Type B pancreatic cell (in vitro differentiated cells): ENCODE data around the gene CEP95. TPM values are rescaled to one million over a fixed set of nuclear protein-coding genes. Genes with fewer than 3 reads are reported as not detected.
"Not testable (repeated sequence)": the region's sequence is repeated elsewhere in the genome, so short reads cannot be mapped to it uniquely, and the experiment has no call there.

Experiments used
- DNase-seq: peaks from one replicate; pipeline ENCODE4 v3.0.0; 2021; ENCODE audit warnings: mixed read lengths; ENCODE audit not compliant: unreplicated experiment; ENCODE audit errors: extremely low spot score
- H3K27ac Mint-ChIP-seq: 2 replicates; pipeline ENCODE4 v1.8.0; 2021; ENCODE audit warnings: mild to moderate bottlenecking, mixed read lengths
- H3K27me3 Mint-ChIP-seq: 2 replicates; pipeline ENCODE4 v1.8.0; 2021; ENCODE audit warnings: mixed read lengths
- H3K36me3 Mint-ChIP-seq: 2 replicates; pipeline ENCODE4 v1.8.0; 2021; ENCODE audit warnings: mixed read lengths
- H3K4me1 Mint-ChIP-seq: one replicate; pipeline ENCODE4 v1.8.0; 2021; ENCODE audit warnings: mixed read lengths; ENCODE audit not compliant: unreplicated experiment
- H3K4me3 Mint-ChIP-seq: 2 replicates; pipeline ENCODE4 v1.8.0; 2021; ENCODE audit warnings: mild to moderate bottlenecking, mixed read lengths
- H3K9me3 Mint-ChIP-seq: 2 replicates; pipeline ENCODE4 v1.8.0; 2021; ENCODE audit warnings: mixed read lengths
- total RNA-seq: library from RNA; stranded (reverse); gene quantifications from 2 replicates; pipeline ENCODE4 v1.2.1, GENCODE V29; 2021; ENCODE audit warnings: low replicate concordance
- TF ChIP-seq, protein P1 (sequence below): fragments of 200-600 bp; sonication (generic); conservative IDR thresholded peaks from 2 replicates; pipeline ENCODE4 v1.5.0; 2021; ENCODE audit warnings: antibody characterized with exemption, mild to moderate bottlenecking

Gene CEP95
- total RNA-seq, 1 donor from 2014 or later, result 76.2 TPM

GRCh38 chr17:64461788-64462187 lies 45.0 kb upstream of the CEP95 start:
- H3K4me1 Mint-ChIP-seq, result no peaks in the 10 kb centered on the region
- no peaks in the 10 kb centered on the region for H3K36me3 Mint-ChIP-seq
- TF ChIP-seq, protein P1, sequence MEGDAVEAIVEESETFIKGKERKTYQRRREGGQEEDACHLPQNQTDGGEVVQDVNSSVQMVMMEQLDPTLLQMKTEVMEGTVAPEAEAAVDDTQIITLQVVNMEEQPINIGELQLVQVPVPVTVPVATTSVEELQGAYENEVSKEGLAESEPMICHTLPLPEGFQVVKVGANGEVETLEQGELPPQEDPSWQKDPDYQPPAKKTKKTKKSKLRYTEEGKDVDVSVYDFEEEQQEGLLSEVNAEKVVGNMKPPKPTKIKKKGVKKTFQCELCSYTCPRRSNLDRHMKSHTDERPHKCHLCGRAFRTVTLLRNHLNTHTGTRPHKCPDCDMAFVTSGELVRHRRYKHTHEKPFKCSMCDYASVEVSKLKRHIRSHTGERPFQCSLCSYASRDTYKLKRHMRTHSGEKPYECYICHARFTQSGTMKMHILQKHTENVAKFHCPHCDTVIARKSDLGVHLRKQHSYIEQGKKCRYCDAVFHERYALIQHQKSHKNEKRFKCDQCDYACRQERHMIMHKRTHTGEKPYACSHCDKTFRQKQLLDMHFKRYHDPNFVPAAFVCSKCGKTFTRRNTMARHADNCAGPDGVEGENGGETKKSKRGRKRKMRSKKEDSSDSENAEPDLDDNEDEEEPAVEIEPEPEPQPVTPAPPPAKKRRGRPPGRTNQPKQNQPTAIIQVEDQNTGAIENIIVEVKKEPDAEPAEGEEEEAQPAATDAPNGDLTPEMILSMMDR, result no peak
- no peak overlapping the region for H3K4me3 Mint-ChIP-seq
- DNase-seq, result no peak
- no peaks in the 10 kb centered on the region for H3K27me3 Mint-ChIP-seq
- peaks cover 4% of the 10 kb centered on the region for H3K9me3 Mint-ChIP-seq
- no peak overlapping the region for H3K27ac Mint-ChIP-seq

GRCh38 chr17:64466019-64466735 lies 40.6 kb upstream of the CEP95 start:
- Mint-ChIP-seq H3K27ac (no peak overlapping the region), H3K36me3 (no peaks in the 10 kb centered on the region), H3K4me1 (no peaks in the 10 kb centered on the region), H3K9me3 (peaks cover 4% of the 10 kb centered on the region), H3K4me3 (no peak overlapping the region), H3K27me3 (no peaks in the 10 kb centered on the region)
- TF ChIP-seq, protein P1, result no peak
- no peak for DNase-seq

- not testable (repeated sequence) for H3K9me3 Mint-ChIP-seq, H3K4me3 Mint-ChIP-seq, DNase-seq, H3K27ac Mint-ChIP-seq, H3K27me3 Mint-ChIP-seq, H3K4me1 Mint-ChIP-seq, H3K36me3 Mint-ChIP-seq
Observed at GRCh38 chr17:64466834-64467233, 39.9 kb upstream of the CEP95 start.

- TF ChIP-seq, protein P1, result no peak
- peaks cover 4% of the 10 kb centered on the region for H3K9me3 Mint-ChIP-seq
- no peak for DNase-seq
Observed at GRCh38 chr17:64470625-64471024, 36.2 kb upstream of the CEP95 start.

GRCh38 chr17:64471440-64471839 lies 35.3 kb upstream of the CEP95 start:
- no peaks in the 10 kb centered on the region for H3K27me3 Mint-ChIP-seq
- H3K27ac Mint-ChIP-seq, result no peak overlapping the region
- no peaks in the 10 kb centered on the region for H3K4me1 Mint-ChIP-seq
- TF ChIP-seq, protein P1, result no peak
- no peak for DNase-seq
- H3K9me3 Mint-ChIP-seq, result peaks cover under 1% of the 10 kb centered on the region
- no peaks in the 10 kb centered on the region for H3K36me3 Mint-ChIP-seq
- H3K4me3 Mint-ChIP-seq, result no peak overlapping the region

More at GRCh38 chr17:64470625-64471024, 36.2 kb upstream of the CEP95 start:
- H3K27ac Mint-ChIP-seq, result no peak overlapping the region
- no peak overlapping the region for H3K4me3 Mint-ChIP-seq
- no peaks in the 10 kb centered on the region for H3K27me3 Mint-ChIP-seq
- no peaks in the 10 kb centered on the region for H3K4me1 Mint-ChIP-seq
- H3K36me3 Mint-ChIP-seq, result no peaks in the 10 kb centered on the region

DNA sequence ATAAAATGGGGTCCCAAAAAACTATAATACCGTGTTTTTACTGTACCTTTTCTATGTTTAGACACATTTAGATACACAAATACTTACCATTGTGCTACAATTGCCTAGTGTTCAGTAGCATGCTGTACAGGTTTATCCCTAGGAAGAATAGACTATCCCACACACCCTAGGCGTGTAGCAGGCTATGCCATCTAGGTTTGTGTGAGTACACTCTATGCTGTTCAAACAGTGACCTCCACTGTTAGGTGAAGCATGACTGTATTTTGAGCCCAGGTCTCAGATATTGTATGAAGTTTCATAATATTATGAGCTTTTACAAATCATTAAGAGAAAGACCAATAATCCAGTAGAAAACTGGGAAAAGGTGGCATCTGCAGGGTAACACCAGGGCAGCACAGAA lies 34.2 kb upstream of the CEP95 start:
- no peak for DNase-seq
- no peak overlapping the region for H3K4me3 Mint-ChIP-seq
- peaks cover 5% of the 10 kb centered on the region for H3K36me3 Mint-ChIP-seq
- H3K27me3 Mint-ChIP-seq, result no peaks in the 10 kb centered on the region
- TF ChIP-seq, protein P1, result no peak
- no peaks in the 10 kb centered on the region for H3K4me1 Mint-ChIP-seq
- no peak overlapping the region for H3K27ac Mint-ChIP-seq
- no peaks in the 10 kb centered on the region for H3K9me3 Mint-ChIP-seq
